ENCODE measurements around the gene FHOD3. TPM values are rescaled to one million over a fixed set of nuclear protein-coding genes. Genes with fewer than 3 reads are reported as not detected.

FHOD3 gene
- total RNA-seq, 1 donor from 2014 or later, result 33.3 TPM

DNA sequence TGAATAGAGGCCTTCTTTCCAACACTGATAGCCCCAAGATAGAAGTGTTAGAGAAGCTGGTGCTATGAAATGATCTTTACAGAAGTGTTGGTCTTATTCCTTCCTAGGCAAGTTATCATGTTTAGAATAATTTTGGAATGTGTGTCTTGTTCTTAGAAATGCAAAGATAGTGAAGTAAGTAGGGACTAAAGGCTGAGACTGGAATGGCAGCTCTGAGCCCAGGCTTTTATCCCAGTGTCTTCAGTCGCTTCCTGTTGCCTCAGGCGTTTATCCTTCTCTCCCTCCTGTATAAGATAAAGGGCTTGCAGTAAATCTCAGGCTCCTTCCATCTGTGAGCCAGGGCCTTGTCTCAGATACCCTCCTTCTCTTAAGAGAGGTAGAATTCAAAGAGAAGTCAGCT, 313.1 kb downstream of the FHOD3 start:
- no peak for DNase-seq (ENCODE audit: low spot score)
- intact Hi-C loops (cut with DNase I), result no loop called here
- ATAC-seq, result no peak

- ATAC-seq, result no peak
- intact Hi-C loops (cut with DNase I), result no loop called here
- no peak for DNase-seq (ENCODE audit: low spot score)
Observed at GRCh38 chr18:36613069-36613468, 315.6 kb downstream of the FHOD3 start.

GRCh38 chr18:36613810-36614209, 316.3 kb downstream of the FHOD3 start:
- no peak for ATAC-seq

GRCh38 chr18:36620788-36621187, 323.3 kb downstream of the FHOD3 start:
- no peak for ATAC-seq
- no peak for DNase-seq (ENCODE audit: low spot score)
- intact Hi-C loops (cut with DNase I), result no loop called here

More at GRCh38 chr18:36613810-36614209, 316.3 kb downstream of the FHOD3 start:
- intact Hi-C loops (cut with DNase I), result no loop called here
- DNase-seq (ENCODE audit: low spot score), result no peak

DNA sequence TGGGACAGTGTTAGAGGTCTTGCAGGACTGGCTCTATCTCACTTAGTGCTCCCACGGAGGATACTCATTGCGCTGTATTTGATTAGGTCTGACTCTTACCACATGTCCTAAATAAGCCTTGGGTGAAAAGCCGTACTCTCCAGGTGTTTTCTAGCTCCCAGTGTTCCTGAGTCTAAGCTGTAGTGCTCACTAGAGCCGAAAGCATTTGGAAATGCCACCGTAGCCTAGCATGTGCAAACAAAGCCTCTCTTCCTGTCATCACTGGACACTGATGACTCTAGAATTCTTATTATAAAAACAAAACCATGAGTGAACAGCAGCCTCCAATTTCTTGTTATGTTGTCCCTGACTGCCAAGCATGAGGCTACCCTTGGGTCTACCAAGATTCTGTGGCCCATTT, 325.1 kb downstream of the FHOD3 start:
- no peak for ATAC-seq
- intact Hi-C loops (cut with DNase I), result no loop called here

GRCh38 chr18:36623091-36623490, 325.6 kb downstream of the FHOD3 start:
- intact Hi-C loops (cut with DNase I), result no loop called here
- no peak for ATAC-seq
- no peak for DNase-seq (ENCODE audit: low spot score)

More for the DNA sequence above, 325.1 kb downstream of the FHOD3 start:
- no peak for DNase-seq (ENCODE audit: low spot score)

DNA sequence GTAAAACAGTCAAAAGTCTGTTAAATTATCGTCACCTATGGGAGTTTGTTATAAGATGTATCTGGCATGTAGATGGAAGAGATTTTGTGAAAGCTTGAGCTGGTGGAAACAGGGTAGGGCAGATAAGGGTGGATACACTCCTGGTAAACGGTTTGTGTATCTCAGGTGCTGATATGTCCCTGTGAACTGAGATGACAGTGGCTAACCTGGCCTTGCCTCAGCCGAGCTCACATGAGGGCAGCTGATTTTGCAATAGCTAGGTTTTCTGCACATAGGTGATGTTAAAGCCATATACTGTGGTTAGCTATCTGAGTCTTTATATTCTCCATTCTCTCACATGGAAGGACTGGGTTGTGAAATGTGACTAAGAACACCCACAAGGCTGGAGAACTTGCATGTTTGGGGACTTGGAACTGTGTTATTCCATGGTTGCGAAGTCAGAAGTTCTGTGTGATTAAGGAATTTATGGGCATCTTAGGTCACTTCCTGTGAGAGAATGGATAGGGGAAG, 326.2 kb downstream of the FHOD3 start:
- intact Hi-C loops (cut with DNase I), result no loop called here
- DNase-seq (ENCODE audit: low spot score) (no peak), ATAC-seq (no peak)

- DNase-seq (ENCODE audit: low spot score) (no peak), ATAC-seq (no peak)
- intact Hi-C loops (cut with DNase I), result no loop called here
Observed at GRCh38 chr18:36624451-36625167, 327.1 kb downstream of the FHOD3 start.

- intact Hi-C loops (cut with DNase I), result no loop called here
- ATAC-seq, result no peak
- DNase-seq (ENCODE audit: low spot score), result no peak
Observed at GRCh38 chr18:36625386-36625785, 327.9 kb downstream of the FHOD3 start.

DNA sequence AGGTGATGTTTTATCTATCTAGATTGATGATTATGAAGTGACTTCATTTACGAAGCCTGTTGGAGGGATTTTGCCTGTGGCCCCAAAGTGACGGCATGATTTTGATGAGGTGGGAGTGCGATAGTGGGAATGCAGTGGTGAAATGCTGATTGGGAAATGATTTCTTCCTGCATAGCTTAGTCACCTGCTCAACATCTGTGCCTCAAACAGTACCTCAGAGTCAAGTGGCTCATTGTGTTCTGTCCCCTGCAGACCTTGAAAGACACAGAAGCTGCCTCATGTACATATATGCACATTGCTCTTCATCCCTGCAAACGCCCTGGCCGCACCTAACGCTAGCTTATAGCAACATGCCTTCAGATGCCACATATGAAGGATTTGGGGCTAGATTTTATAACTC, 330.1 kb downstream of the FHOD3 start:
- intact Hi-C loops (cut with DNase I), result no loop called here
- ATAC-seq (no peak), DNase-seq (ENCODE audit: low spot score) (no peak)

GRCh38 chr18:36628435-36629137, 331.1 kb downstream of the FHOD3 start:
- DNase-seq (ENCODE audit: low spot score) (no peak), ATAC-seq (peak; percentile 62)
- intact Hi-C loops (cut with DNase I), result no loop called here

DNA sequence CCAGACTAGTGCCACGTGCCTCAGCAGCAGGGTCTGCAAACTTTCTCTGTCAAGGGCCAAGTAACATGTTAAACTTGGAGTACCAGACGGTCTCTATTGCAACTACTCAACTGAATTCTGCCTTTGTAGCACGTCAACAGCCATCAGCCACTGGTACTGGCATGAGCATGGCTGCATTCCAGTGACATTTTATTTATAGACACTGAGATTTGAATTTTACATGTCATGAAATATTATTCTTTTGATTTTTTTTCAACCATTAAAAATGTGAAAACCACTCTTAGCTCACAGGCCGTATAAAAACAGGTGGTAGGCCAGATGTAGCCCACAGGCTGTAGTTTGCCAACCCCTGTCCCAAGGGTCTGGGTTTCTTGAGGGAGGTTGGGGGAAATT, 331.6 kb downstream of the FHOD3 start:
- intact Hi-C loops (cut with DNase I), result no loop called here
- DNase-seq (ENCODE audit: low spot score) (no peak), ATAC-seq (no peak)

DNA sequence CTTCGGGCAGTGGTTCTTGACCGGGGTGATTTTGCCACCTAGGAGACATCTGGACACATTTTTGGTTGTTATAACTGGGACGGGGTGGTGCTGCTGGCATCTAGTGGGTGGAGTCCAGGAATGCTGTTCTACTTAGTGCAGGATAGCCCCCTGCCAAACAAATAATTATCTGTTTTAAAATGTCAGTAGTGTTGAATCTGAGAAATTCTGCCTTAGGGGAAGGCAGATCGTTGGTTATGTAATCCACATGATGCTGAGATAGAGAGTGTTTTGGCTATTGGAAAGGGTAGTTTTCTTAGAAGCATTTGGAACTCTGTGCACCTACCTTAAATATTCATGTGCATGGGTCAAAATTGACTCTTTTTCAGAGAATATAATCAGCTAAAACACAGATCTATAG, 332.3 kb downstream of the FHOD3 start:
- intact Hi-C loops (cut with DNase I), result no loop called here
- DNase-seq (ENCODE audit: low spot score) (no peak), ATAC-seq (no peak)

DNA sequence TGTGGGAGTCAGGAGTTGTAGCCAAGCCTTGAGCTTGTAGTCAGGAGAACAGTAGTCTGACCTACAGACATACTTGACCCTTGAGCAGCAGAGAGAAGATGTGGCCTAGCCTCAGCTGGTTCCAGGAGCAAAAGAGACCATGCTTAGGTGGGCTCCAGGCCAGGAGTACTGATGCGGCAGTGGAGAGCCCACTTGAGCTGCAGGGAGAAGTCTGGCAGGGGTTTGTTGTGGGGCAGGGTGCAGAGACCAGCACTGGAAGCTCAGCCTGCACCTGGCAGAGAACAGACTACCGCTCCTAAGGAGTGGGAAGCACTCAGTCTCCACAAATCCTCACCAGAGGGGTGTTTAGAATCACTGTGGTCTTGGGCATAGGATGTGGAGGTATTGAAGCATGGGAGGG, 333.4 kb downstream of the FHOD3 start:
- intact Hi-C loops (cut with DNase I), result no loop called here
- DNase-seq (ENCODE audit: low spot score) (no peak), ATAC-seq (peak; percentile 33)

- intact Hi-C loops (cut with DNase I), result no loop called here
- DNase-seq (ENCODE audit: low spot score), result no peak
- ATAC-seq, result no peak
Observed at GRCh38 chr18:36633961-36634412, 336.5 kb downstream of the FHOD3 start.

DNA sequence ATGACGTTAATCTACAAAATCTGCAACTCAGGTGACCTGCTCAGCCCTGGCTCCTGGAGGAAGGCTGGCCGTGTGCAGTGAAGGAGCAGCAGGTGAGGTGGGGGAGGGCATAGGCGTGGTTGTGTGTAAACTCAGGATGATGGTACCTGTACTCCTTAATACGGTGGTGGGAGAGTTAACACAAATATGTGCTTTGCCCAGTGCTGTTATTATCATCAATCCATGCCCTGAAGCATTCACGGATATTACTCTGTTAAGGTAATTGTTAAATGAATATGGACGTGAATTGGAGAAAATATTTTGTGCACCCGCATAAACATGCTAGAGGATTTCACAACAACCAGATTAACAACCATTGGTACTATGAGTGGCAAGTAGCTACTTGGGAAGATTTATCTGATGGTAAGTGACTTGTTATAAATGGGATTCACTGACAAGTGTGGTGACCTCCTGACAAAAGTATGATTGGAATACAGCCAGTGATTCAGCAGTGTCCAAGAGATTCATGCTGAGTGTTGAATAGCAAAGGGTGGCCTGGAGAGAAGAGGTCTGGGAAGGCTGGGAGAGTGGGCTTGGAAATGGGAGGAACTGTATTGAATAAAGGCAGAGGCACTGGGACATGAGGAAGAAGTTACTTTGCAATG, 337.2 kb downstream of the FHOD3 start:
- intact Hi-C loops (cut with DNase I), result no loop called here

GRCh38 chr18:36635414-36636096, 338.0 kb downstream of the FHOD3 start:
- intact Hi-C loops (cut with DNase I), result no loop called here
- DNase-seq (ENCODE audit: low spot score) (no peak), ATAC-seq (no peak)

More for the DNA sequence above, 337.2 kb downstream of the FHOD3 start:
- no peak for ATAC-seq
- DNase-seq (ENCODE audit: low spot score), result no peak

DNA sequence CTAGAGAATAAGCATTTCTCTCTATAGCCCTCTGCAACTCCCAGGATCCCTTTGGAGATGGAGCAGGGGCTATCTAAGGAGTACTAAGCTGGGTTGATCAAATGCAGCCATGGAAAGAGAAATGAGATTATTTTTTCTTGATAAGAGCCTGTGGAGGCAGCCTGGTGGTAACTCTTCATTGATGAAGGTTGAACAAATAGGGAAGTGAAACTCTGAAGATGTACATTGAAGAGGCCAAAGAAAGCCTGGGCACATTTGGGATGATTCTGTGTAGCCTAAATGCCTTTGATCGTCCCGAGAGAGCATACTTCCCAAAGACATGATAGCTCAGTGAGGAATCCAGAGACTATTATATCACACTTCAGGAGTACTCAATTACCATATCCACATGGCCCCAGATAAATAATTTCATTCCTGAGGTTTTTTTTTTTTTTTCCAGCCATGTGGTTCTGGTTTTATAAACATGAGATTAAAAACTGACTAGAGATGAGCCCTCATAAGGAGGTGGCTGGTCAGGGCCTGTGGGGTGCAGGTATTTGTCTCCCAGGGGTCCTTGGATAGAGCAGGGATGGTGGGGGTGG, 338.8 kb downstream of the FHOD3 start:
- intact Hi-C loops (cut with DNase I), result no loop called here
- DNase-seq (ENCODE audit: low spot score) (no peak), ATAC-seq (no peak)

DNA sequence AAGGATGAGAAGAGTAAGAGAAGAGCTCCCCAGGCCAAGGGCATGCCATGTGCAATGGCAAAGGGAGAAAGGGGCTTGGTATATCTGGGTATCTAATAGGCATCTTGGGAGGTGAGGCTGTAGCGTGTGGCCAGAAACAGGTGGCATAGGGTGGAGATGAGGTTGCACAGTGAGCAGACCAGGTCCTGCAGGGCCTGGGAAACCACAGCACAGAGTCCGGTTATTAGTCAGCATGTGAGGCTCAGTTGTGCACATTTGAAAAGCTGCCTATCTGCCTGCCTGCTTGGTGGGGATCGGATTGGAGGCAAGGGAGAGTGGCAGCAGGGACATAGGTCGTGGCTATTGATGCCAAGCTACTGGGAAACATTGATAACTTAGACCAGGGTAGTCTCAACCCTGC, 340.7 kb downstream of the FHOD3 start:
- ATAC-seq, result no peak
- intact Hi-C loops (cut with DNase I), result no loop called here
- DNase-seq (ENCODE audit: low spot score), result no peak
